Germinal center (tissue), 1 donor: ENCODE data around the gene RPRD1A.
"Not testable (repeated sequence)": the region's sequence is repeated elsewhere in the genome, so short reads cannot be mapped to it uniquely, and the experiment has no call there.

Source experiments
- DNase-seq: peaks from one replicate; pipeline ENCODE4 v3.0.0; 2012; ENCODE audit warnings: mixed read lengths, low spot score

RPRD1A gene

GRCh38 chr18:36077764-36078163 lies 10.4 kb upstream of the RPRD1A start:
- not testable (repeated sequence) for DNase-seq

- DNase-seq: no peak
These were observed 8.7 kb upstream of the RPRD1A start for GRCh38 chr18:36075862-36076587.

- no peak for DNase-seq
These were observed 7.1 kb upstream of the RPRD1A start for GRCh38 chr18:36074435-36074834.

- no peak for DNase-seq
These were observed 6.3 kb upstream of the RPRD1A start for GRCh38 chr18:36073676-36074075.

- DNase-seq: not testable (repeated sequence)
These were observed 5.0 kb upstream of the RPRD1A start for GRCh38 chr18:36072406-36072805.

- DNase-seq: peak; percentile 24
These were observed 689 bp downstream of the RPRD1A start for GRCh38 chr18:36066686-36067054.

GRCh38 chr18:36066001-36066400 lies 1.4 kb downstream of the RPRD1A start:
- DNase-seq: no peak

GRCh38 chr18:36064809-36065079 lies 2.6 kb downstream of the RPRD1A start:
- not testable (repeated sequence) for DNase-seq

GRCh38 chr18:36064027-36064808 lies 3.1 kb downstream of the RPRD1A start:
- no peak for DNase-seq

GRCh38 chr18:36058674-36059073 lies 8.7 kb downstream of the RPRD1A start:
- no peak for DNase-seq

- DNase-seq: no peak
These were observed 15.6 kb downstream of the RPRD1A start for GRCh38 chr18:36051760-36052159.

GRCh38 chr18:36050479-36050878 lies 16.9 kb downstream of the RPRD1A start:
- DNase-seq: no peak

GRCh38 chr18:36047521-36047920 lies 19.8 kb downstream of the RPRD1A start:
- DNase-seq: no peak

- DNase-seq: no peak
These were observed 20.5 kb downstream of the RPRD1A start for GRCh38 chr18:36046898-36047297.

GRCh38 chr18:36045241-36045991 lies 21.9 kb downstream of the RPRD1A start:
- DNase-seq: no peak

- no peak for DNase-seq
These were observed 24.2 kb downstream of the RPRD1A start for GRCh38 chr18:36043153-36043552.

GRCh38 chr18:36041146-36041545 lies 26.2 kb downstream of the RPRD1A start:
- DNase-seq: no peak

GRCh38 chr18:36038102-36038663 lies 29.2 kb downstream of the RPRD1A start:
- no peak for DNase-seq

- no peak for DNase-seq
These were observed 32.1 kb downstream of the RPRD1A start for GRCh38 chr18:36035253-36035652.

- no peak for DNase-seq
These were observed 33.0 kb downstream of the RPRD1A start for GRCh38 chr18:36034299-36034895.

- DNase-seq: no peak
These were observed 35.5 kb downstream of the RPRD1A start for GRCh38 chr18:36031903-36032302.

GRCh38 chr18:36031407-36031806 lies 36.0 kb downstream of the RPRD1A start:
- DNase-seq: no peak
